H9 (cell line): ENCODE measurements around the gene CCDC85B. TPM values are rescaled to one million over a fixed set of nuclear protein-coding genes. Genes with fewer than 3 reads are reported as not detected.

Source experiments
- DNase-seq: peaks from one replicate; pipeline ENCODE4 v3.0.0-alpha.2; 2017
- H2AFZ ChIP-seq: one replicate; pipeline ENCODE4 v1.6.1; 2013; ENCODE audit warnings: mild to moderate bottlenecking, low read length, control low read depth, moderate library complexity
- H2AK5ac ChIP-seq: 2 replicates; pipeline ENCODE4 v1.6.1; 2013; ENCODE audit warnings: low read length, control low read depth, mixed read lengths; ENCODE audit not compliant: insufficient read length
- H2BK120ac ChIP-seq: one replicate; pipeline ENCODE4 v1.6.1; 2013; ENCODE audit warnings: low read depth, mild to moderate bottlenecking, low read length, control low read depth, inconsistent platforms; ENCODE audit not compliant: poor library complexity, severe bottlenecking
- H2BK12ac ChIP-seq: 2 replicates; pipeline ENCODE4 v1.6.1; 2013; ENCODE audit warnings: low read length, control low read depth, mixed read lengths, low read depth; ENCODE audit not compliant: insufficient read length
- H2BK15ac ChIP-seq: 2 replicates; pipeline ENCODE4 v1.6.1; 2013; ENCODE audit warnings: low read depth, low read length, control low read depth
- H2BK20ac ChIP-seq: one replicate; pipeline ENCODE4 v1.6.1; 2013; ENCODE audit warnings: low read depth, mild to moderate bottlenecking, low read length, control low read depth, inconsistent platforms; ENCODE audit not compliant: poor library complexity, severe bottlenecking
- H2BK5ac ChIP-seq: 2 replicates; pipeline ENCODE4 v1.6.1; 2013; ENCODE audit warnings: low read length, control low read depth, mixed read lengths; ENCODE audit not compliant: insufficient read length
- H3K14ac ChIP-seq: 2 replicates; pipeline ENCODE4 v1.6.1; 2013; ENCODE audit warnings: low read length, control low read depth; ENCODE audit not compliant: insufficient read depth
- H3K18ac ChIP-seq: 2 replicates; pipeline ENCODE4 v1.6.1; 2013; ENCODE audit warnings: low read depth, mild to moderate bottlenecking, mixed read lengths, low read length, control low read depth; ENCODE audit not compliant: insufficient read length
- H3K23ac ChIP-seq: 2 replicates; pipeline ENCODE4 v1.6.1; 2013; ENCODE audit warnings: low read length, control low read depth, mixed read lengths, low read depth; ENCODE audit not compliant: insufficient read length
- H3K23me2 ChIP-seq: 2 replicates; pipeline ENCODE4 v1.6.1; 2013; ENCODE audit warnings: low read depth, mild to moderate bottlenecking, mixed read lengths, low read length, control low read depth; ENCODE audit not compliant: insufficient read length, poor library complexity, severe bottlenecking
- H3K27ac ChIP-seq: 2 replicates; pipeline ENCODE4 v1.5.1; 2013; ENCODE audit warnings: low read length, control low read depth, mixed read lengths, low read depth; ENCODE audit not compliant: insufficient read length
- H3K27me3 ChIP-seq: 2 replicates; pipeline ENCODE4 v1.6.1; 2013; ENCODE audit warnings: low read length, control low read depth, inconsistent platforms; ENCODE audit not compliant: insufficient read depth
- H3K4ac ChIP-seq: 2 replicates; pipeline ENCODE4 v1.6.1; 2013; ENCODE audit warnings: low read depth, mild to moderate bottlenecking, control low read depth, inconsistent platforms, low read length, moderate library complexity
- H3K4me1 ChIP-seq: 2 replicates; pipeline ENCODE4 v1.6.1; 2013; ENCODE audit warnings: low read length, control low read depth, inconsistent platforms; ENCODE audit not compliant: insufficient read depth
- H3K4me2 ChIP-seq: 2 replicates; pipeline ENCODE4 v1.6.1; 2013; ENCODE audit warnings: low read length, control low read depth, mixed read lengths; ENCODE audit not compliant: insufficient read length, insufficient read depth
- H3K56ac ChIP-seq: 2 replicates; pipeline ENCODE4 v1.6.1; 2013; ENCODE audit warnings: low read depth, mild to moderate bottlenecking, mixed read lengths, low read length, control low read depth; ENCODE audit not compliant: insufficient read length
- H3K79me1 ChIP-seq: 2 replicates; pipeline ENCODE4 v1.6.1; 2013; ENCODE audit warnings: low read depth, mild to moderate bottlenecking, moderate library complexity, low read length, control low read depth, inconsistent platforms; ENCODE audit not compliant: insufficient read depth, poor library complexity, severe bottlenecking
- H3K79me2 ChIP-seq: 2 replicates; pipeline ENCODE4 v1.6.1; 2013; ENCODE audit warnings: low read length, control low read depth, inconsistent platforms; ENCODE audit not compliant: insufficient read depth
- H3K9ac ChIP-seq: 2 replicates; pipeline ENCODE4 v1.6.1; 2013; ENCODE audit warnings: low read length, control low read depth, mixed read lengths; ENCODE audit not compliant: insufficient read length; ENCODE audit errors: extremely low read depth
- H3K9me3 ChIP-seq: one replicate; pipeline ENCODE4 v1.6.1; 2013; ENCODE audit warnings: low read depth, low read length, inconsistent platforms; ENCODE audit not compliant: control insufficient read depth
- H3T11ph ChIP-seq: one replicate; pipeline ENCODE4 v1.6.1; 2013; ENCODE audit warnings: mild to moderate bottlenecking, low read length, control low read depth, inconsistent platforms
- H4K20me1 ChIP-seq: one replicate; pipeline ENCODE4 v1.6.1; 2013; ENCODE audit not compliant: control insufficient read depth, insufficient read length, insufficient read depth
- H4K5ac ChIP-seq: 2 replicates; pipeline ENCODE4 v1.6.1; 2013; ENCODE audit warnings: low read depth, mild to moderate bottlenecking, mixed read lengths, low read length, control low read depth; ENCODE audit not compliant: insufficient read length
- H4K8ac ChIP-seq: replicated peaks from 2 replicates; pipeline ENCODE4 v1.6.1; 2013; ENCODE audit warnings: low read length, control low read depth, mixed read lengths, low read depth; ENCODE audit not compliant: insufficient read length
- H4K91ac ChIP-seq: 2 replicates; pipeline ENCODE4 v1.6.1; 2013; ENCODE audit warnings: low read depth, mild to moderate bottlenecking, moderate library complexity, mixed read lengths, low read length, control low read depth; ENCODE audit not compliant: insufficient read length
- H3K27ac Mint-ChIP-seq, 3 experiments: 2 replicates in 2 of 3; 3 replicates in 1 of 3; pipeline ENCODE4 v1.8.0; 2020 to 2021; ENCODE audit warnings: mixed read lengths in 3 of 3, mild to moderate bottlenecking in 1 of 3, moderate library complexity in 1 of 3
- H3K27me3 Mint-ChIP-seq: 2 replicates; pipeline ENCODE4 v1.8.0; 2021; ENCODE audit warnings: low read depth, mild to moderate bottlenecking, moderate library complexity, mixed read lengths
- H3K36me3 Mint-ChIP-seq, 3 experiments: 2 replicates in 2 of 3; 3 replicates in 1 of 3; pipeline ENCODE4 v1.8.0; 2020 to 2021; ENCODE audit warnings: low read depth in 3 of 3, mixed read lengths in 3 of 3; ENCODE audit not compliant: insufficient read depth in 1 of 3
- H3K4me1 Mint-ChIP-seq, 2 experiments: 2 replicates each; pipeline ENCODE4 v1.8.0; 2020; ENCODE audit warnings: mixed read lengths in 2 of 2
- H3K4me3 Mint-ChIP-seq, 2 experiments: 2 replicates in 1 of 2; 3 replicates in 1 of 2; pipeline ENCODE4 v1.8.0; 2020 to 2021; ENCODE audit warnings: mild to moderate bottlenecking in 2 of 2, mixed read lengths in 2 of 2, moderate library complexity in 1 of 2
- H3K9me3 Mint-ChIP-seq, 2 experiments: 2 replicates in 1 of 2; 3 replicates in 1 of 2; pipeline ENCODE4 v1.8.0; 2020; ENCODE audit warnings: mild to moderate bottlenecking in 2 of 2, mixed read lengths in 2 of 2, moderate library complexity in 1 of 2
- WGBS: extraction: QIAGEN DNeasy Blood & Tissue Kit; methylation state at CpG from one replicate; pipeline ENCODE4 v1.1.7; 2013; ENCODE audit warnings: missing lambda C conversion rate, low lambda C conversion rate, mixed read lengths; ENCODE audit not compliant: insufficient read length; ENCODE audit errors: extremely low coverage; 5-methylcytosine and 5-hydroxymethylcytosine counted together
- total RNA-seq: library from RNA; stranded (reverse); gene quantifications from 2 replicates; pipeline ENCODE4 v1.2.1, GENCODE V29; 2021
- TF ChIP-seq, protein P1 (sequence below): fragments of 200-600 bp; sonication (generic); conservative IDR thresholded peaks from 3 replicates; pipeline ENCODE4 v1.8.0; 2021; ENCODE audit warnings: antibody characterized with exemption, mild to moderate bottlenecking

CCDC85B gene
- total RNA-seq, 1 experiment from 2014 or later: 23.3 TPM

- Histone ChIP-seq H2AK5ac (no peak overlapping the region), H3K4ac (no peak overlapping the region), H3K27ac (no peak overlapping the region), H3K23me2 (peaks cover 23% of the 10 kb centered on the region), H3K79me1 (no peaks in the 10 kb centered on the region), H2AFZ (no peak overlapping the region), H3K4me2 (peak overlapping the region; percentile 70), H2BK120ac (no peak overlapping the region), H3T11ph (no peak overlapping the region), H2BK15ac (no peak overlapping the region), H4K20me1 (no peaks in the 10 kb centered on the region), H4K91ac (no peak overlapping the region), H3K18ac (no peak overlapping the region), H3K79me2 (no peaks in the 10 kb centered on the region; the same call in 1 of the 2 replicates), H3K4me1 (peaks cover 7% of the 10 kb centered on the region; the same call in 1 of the 2 replicates), H3K23ac (no peak overlapping the region), H4K5ac (no peak overlapping the region), H3K56ac (no peak overlapping the region), H2BK12ac (no peak overlapping the region), H2BK5ac (no peak overlapping the region), H3K9me3 (no peaks in the 10 kb centered on the region), H2BK20ac (no peak overlapping the region), H4K8ac (no peak overlapping the region), H3K27me3 (peaks cover 6% of the 10 kb centered on the region; the same call in 1 of the 2 replicates), H3K14ac (no peak overlapping the region), H3K9ac (no peak overlapping the region)
- TF ChIP-seq, protein P1, sequence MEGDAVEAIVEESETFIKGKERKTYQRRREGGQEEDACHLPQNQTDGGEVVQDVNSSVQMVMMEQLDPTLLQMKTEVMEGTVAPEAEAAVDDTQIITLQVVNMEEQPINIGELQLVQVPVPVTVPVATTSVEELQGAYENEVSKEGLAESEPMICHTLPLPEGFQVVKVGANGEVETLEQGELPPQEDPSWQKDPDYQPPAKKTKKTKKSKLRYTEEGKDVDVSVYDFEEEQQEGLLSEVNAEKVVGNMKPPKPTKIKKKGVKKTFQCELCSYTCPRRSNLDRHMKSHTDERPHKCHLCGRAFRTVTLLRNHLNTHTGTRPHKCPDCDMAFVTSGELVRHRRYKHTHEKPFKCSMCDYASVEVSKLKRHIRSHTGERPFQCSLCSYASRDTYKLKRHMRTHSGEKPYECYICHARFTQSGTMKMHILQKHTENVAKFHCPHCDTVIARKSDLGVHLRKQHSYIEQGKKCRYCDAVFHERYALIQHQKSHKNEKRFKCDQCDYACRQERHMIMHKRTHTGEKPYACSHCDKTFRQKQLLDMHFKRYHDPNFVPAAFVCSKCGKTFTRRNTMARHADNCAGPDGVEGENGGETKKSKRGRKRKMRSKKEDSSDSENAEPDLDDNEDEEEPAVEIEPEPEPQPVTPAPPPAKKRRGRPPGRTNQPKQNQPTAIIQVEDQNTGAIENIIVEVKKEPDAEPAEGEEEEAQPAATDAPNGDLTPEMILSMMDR: no peak
- Mint-ChIP-seq H3K9me3 (peaks cover 2 to 4% of the 10 kb centered on the region in 2 experiments; a peak in 2 of 5 replicates), H3K36me3 (peaks cover 0 to 36% (median 0%) of the 10 kb centered on the region in 3 experiments; a peak in 3 of 7 replicates), H3K4me1 (peaks cover 34 to 42% of the 10 kb centered on the region in 2 experiments), H3K4me3 (peak overlapping the region; percentile 75 to 88), H3K27ac (peak overlapping the region in 1 of 3 experiments; percentile 68; a peak in 2 of 7 replicates), H3K27me3 (peaks cover 28% of the 10 kb centered on the region)
- no peak for DNase-seq
- no CpG with 5 or more reads among the region's 10 CpGs for WGBS
Observed at GRCh38 chr11:65892661-65893317, 2.3 kb downstream of the CCDC85B start.
